ENCODE results near the gene SEMA6D.

Gene SEMA6D

GRCh38 chr15:47795864-47796263 is 78.6 kb downstream of the SEMA6D start:
- DNase-seq (ENCODE audit: low read depth in 1 of 2, low spot score in 1 of 2): no peak
- Histone ChIP-seq H3K4me3 (replicated peaks; ENCODE audit: insufficient read depth, low read length) (no peak overlapping the region), H3K27ac (replicated peaks) (no peak overlapping the region), H3K27me3 (ENCODE audit: insufficient read depth, poor library complexity, severe bottlenecking) (no peaks in the 10 kb centered on the region)
- TF ChIP-seq SPI1 (IDR thresholded peaks at IDR 0.05; ENCODE audit: borderline replicate concordance, low read depth): no peak
- TF ChIP-seq REST (IDR thresholded peaks at IDR 0.05; ENCODE audit: insufficient replicate concordance, low read depth): no peak
- no peak for TF ChIP-seq POLR2AphosphoS5 (IDR thresholded peaks at IDR 0.05; ENCODE audit: low read depth)
- TF ChIP-seq, protein P1, sequence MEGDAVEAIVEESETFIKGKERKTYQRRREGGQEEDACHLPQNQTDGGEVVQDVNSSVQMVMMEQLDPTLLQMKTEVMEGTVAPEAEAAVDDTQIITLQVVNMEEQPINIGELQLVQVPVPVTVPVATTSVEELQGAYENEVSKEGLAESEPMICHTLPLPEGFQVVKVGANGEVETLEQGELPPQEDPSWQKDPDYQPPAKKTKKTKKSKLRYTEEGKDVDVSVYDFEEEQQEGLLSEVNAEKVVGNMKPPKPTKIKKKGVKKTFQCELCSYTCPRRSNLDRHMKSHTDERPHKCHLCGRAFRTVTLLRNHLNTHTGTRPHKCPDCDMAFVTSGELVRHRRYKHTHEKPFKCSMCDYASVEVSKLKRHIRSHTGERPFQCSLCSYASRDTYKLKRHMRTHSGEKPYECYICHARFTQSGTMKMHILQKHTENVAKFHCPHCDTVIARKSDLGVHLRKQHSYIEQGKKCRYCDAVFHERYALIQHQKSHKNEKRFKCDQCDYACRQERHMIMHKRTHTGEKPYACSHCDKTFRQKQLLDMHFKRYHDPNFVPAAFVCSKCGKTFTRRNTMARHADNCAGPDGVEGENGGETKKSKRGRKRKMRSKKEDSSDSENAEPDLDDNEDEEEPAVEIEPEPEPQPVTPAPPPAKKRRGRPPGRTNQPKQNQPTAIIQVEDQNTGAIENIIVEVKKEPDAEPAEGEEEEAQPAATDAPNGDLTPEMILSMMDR (IDR thresholded peaks at IDR 0.05; ENCODE audit: insufficient read depth, low read length): no peak
- no peak for TF ChIP-seq GABPA (IDR thresholded peaks at IDR 0.05; ENCODE audit: low read depth)

- TF ChIP-seq REST (IDR thresholded peaks at IDR 0.05; ENCODE audit: insufficient replicate concordance, low read depth) (no peak), GABPA (IDR thresholded peaks at IDR 0.05; ENCODE audit: low read depth) (no peak), POLR2AphosphoS5 (IDR thresholded peaks at IDR 0.05; ENCODE audit: low read depth) (no peak), SPI1 (IDR thresholded peaks at IDR 0.05; ENCODE audit: borderline replicate concordance, low read depth) (no peak)
- TF ChIP-seq, protein P1 (IDR thresholded peaks at IDR 0.05; ENCODE audit: insufficient read depth, low read length): no peak
- H3K27ac ChIP-seq (replicated peaks): no peak overlapping the region
- no peaks in the 10 kb centered on the region for H3K27me3 ChIP-seq (ENCODE audit: insufficient read depth, poor library complexity, severe bottlenecking)
- no peak for DNase-seq (ENCODE audit: low read depth in 1 of 2, low spot score in 1 of 2)
- no peak overlapping the region for H3K4me3 ChIP-seq (replicated peaks; ENCODE audit: insufficient read depth, low read length)
Observed at GRCh38 chr15:47796339-47796738, 79.0 kb downstream of the SEMA6D start.

GRCh38 chr15:47796830-47797229 is 79.5 kb downstream of the SEMA6D start:
- Histone ChIP-seq H3K27me3 (ENCODE audit: insufficient read depth, poor library complexity, severe bottlenecking) (no peaks in the 10 kb centered on the region), H3K27ac (replicated peaks) (no peak overlapping the region), H3K4me3 (replicated peaks; ENCODE audit: insufficient read depth, low read length) (no peak overlapping the region)
- no peak for TF ChIP-seq GABPA (IDR thresholded peaks at IDR 0.05; ENCODE audit: low read depth)
- no peak for TF ChIP-seq SPI1 (IDR thresholded peaks at IDR 0.05; ENCODE audit: borderline replicate concordance, low read depth)
- TF ChIP-seq, protein P1 (IDR thresholded peaks at IDR 0.05; ENCODE audit: insufficient read depth, low read length): no peak
- TF ChIP-seq POLR2AphosphoS5 (IDR thresholded peaks at IDR 0.05; ENCODE audit: low read depth): no peak
- TF ChIP-seq REST (IDR thresholded peaks at IDR 0.05; ENCODE audit: insufficient replicate concordance, low read depth): no peak
- no peak for DNase-seq (ENCODE audit: low read depth in 1 of 2, low spot score in 1 of 2)

All from HL-60 (cell line).